Islet precursor cell (in vitro differentiated cells): ENCODE data around the gene DUSP8.
"Not testable (repeated sequence)": the region's sequence is repeated elsewhere in the genome, so short reads cannot be mapped to it uniquely, and the experiment has no call there.

Source experiments
- DNase-seq: peaks from one replicate; pipeline ENCODE4 v3.0.0-alpha.2; 2018

DUSP8 gene

DNA sequence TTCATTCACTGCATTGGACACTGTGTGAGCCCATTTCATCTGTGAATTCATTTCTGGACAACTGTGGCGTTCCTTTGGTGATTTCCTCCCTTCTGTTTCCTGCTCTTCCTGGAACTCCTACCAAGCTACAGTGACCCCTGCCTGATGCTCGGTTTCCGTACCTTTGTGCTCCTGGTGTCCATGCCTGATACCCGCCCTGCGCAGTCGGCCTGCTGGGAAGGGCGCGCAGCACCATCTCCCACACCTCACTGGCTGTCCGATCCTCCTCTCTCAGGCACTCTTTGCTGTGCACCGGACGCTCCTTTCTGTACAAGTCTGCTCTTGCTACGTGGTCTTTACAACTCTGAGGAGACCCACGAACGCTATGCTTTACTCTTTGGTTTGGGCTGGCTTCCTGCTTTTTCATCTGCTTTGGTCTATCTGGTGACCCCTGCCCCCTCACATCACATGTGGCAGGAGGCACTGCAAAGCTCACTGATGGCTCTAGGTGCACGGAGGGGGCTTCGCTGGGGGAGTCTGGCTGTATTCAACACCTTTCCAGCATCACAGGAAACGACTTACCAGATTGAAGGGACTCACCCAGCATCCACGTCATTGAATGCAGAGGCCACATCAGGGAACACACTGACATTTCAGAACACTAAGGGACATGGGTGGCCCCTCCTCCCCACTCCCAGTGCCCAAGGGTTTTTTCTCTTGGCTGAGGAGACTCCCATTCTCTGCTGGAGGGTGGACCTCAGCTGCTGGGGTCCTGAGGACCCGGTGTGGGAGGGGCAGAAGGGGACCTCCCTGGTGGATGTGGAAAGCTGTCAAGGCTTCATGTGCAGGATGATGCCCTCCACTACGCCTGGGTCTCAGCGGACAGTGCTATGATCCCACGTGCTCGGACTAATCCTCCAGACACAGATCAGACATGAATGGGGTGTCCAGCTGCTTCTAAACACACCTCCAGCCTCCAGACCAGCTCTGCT lies 58.5 kb downstream of the DUSP8 start:
- DNase-seq: no peak

DNA sequence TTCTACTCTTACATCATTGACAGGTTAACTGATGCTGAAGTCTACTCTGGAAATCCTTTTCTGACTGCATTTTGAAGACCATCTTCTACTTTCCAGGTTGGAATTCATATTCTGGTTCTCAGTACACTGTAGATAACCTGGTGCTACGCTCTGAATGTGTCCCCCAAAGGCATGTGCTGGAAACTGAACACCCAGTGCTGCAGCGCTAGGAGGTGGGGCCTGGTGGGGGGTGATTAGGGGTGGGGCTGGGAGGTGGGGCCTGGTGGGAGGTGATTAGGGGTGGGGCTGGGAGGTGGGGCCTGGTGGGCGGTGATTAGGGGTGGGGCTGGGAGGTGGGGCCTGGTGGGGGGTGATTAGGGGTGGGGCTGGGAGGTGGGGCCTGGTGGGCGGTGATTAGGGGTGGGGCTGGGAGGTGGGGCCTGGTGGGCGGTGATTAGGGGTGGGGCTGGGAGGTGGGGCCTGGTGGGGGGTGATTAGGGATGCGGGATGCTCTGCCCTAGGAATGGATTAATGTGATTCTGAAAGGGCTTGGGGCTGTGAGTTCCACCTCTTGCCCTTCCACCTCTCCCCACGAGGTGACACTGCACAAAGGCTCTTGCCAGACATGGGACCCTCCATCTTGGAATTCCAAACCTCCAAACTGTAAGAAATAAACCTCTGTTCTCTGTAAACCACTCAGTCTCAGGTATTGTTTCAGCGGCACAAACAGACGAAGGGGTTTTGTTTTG lies 59.4 kb downstream of the DUSP8 start:
- not testable (repeated sequence) for DNase-seq

DNA sequence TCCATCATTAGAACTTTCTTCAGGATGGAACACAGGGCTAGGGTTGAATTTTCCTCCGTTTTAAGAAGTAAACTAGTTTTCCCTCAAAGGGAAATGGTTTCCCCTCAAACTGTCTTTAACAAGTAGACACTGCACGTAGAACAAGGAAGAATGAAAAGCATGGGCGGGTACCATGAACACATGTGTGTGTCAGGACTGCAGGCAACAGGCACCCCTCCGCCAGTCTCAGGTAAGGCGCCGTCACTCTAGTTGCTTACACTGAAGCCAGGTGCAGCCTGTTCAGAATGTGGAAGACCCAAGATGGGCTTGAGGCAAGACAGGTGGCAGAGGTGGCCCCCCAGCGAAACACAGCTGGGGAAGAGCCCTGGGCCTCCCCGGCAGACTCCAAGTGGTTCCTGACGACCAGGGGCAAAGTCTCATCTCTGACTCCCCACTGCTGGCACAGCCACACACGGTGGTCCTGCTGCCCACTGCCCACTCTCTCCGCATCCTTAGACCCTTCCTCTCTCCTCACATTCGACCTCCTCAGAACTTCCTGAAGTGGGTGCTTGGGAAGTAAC lies 60.1 kb downstream of the DUSP8 start:
- DNase-seq: no peak

DNA sequence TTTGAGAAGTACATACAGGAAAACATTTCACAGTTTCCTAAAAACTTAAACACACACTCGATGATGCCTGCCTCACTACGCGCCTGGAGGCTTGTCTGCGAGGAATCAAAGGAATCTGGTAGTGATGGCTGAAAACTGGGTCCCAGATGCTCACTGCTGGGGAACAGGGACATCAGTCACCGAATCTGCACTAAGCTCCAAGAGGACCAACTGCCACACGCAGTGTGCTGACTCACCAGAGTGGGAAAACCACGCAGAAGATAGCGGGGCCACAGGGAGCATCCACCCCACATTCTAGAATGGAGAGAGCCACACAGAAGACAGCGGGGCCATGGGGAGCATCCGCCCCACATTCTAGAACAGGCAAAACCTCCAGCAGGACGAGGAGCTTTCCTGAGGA lies 61.1 kb downstream of the DUSP8 start:
- no peak for DNase-seq

DNA sequence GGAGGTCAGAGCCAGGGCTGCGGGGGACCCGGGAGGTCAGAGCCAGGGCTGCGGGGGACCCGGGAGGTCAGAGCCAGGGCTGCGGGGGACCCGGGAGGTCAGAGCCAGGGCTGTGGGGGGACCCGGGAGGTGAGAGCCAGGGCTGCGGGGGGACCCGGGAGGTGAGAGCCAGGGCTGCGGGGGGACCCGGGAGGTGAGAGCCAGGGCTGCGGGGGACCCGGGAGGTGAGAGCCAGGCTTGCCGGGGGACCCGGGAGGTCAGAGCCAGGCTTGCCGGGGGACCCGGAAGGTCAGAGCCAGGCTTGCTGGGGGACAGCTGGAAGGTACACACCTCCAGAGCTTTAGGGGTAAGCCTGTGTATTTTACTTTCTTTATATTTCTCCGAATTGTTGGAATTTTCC lies 61.7 kb downstream of the DUSP8 start:
- not testable (repeated sequence) for DNase-seq

DNA sequence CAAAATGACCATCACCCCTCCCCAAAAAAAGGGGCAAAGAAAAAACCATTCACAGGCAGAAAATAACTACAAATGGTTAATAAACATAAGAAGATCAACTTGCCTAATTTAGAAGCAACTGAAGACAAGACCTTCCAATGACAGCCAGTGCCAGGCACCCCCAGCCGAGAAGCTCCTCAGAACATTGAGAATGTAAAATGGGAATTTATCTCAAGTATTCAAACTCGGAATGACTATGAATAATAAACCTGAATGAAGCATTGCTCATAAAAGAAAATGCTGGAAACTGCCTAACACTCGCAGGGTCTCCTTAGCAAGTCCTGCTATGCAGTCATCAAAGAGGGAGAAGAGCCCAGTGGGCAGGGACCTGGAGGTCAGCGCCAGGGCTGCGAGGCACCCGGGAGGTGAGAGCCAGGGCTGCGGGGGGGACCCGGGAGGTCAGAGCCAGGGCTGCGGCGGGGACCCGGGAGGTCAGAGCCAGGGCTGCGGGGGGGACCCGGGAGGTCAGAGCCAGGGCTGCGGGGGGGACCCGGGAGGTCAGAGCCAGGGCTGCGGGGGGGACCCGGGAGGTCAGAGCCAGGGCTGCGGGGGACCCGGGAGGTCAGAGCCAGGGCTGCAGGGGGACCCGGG lies 62.3 kb downstream of the DUSP8 start:
- no peak for DNase-seq

DNA sequence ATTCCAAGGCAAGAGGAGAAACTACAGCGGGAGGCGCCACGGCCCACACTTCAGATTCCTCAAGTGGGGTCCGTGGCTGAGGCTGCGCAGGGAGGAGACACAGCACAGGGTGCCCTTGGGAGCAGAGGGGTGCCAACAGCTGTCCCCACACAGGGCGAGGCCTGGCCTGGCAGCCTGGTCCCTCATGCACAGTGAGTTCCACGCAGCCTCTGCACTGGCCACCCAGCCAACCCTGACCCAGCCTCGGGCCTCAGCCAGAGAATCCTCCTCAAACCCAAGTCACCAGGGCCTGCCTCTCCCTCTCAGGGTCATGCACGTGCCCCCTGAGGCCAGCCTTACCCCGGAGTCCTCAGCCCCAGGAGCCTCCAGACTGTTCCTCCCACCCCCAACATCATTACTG lies 63.1 kb downstream of the DUSP8 start:
- no peak for DNase-seq

DNA sequence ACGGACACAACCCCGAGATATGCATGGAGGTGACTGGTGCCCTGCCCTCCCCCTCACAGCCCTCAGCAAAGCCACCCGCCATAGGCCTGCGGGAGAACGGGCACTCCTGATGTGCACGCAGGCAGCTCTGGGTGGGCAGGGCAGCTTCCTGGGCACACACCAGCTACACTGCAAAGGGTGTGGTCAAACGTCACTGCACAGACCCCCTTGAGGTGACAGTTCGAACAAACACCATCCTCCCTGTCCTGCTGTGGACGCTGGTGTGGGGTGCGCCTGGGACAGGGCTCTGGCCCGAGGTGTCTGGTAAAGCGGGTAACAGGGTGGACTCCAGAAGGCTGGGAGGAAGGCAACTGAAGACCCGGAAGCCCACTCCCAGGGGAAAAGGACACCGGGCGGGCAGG lies 63.6 kb downstream of the DUSP8 start:
- DNase-seq: no peak

DNA sequence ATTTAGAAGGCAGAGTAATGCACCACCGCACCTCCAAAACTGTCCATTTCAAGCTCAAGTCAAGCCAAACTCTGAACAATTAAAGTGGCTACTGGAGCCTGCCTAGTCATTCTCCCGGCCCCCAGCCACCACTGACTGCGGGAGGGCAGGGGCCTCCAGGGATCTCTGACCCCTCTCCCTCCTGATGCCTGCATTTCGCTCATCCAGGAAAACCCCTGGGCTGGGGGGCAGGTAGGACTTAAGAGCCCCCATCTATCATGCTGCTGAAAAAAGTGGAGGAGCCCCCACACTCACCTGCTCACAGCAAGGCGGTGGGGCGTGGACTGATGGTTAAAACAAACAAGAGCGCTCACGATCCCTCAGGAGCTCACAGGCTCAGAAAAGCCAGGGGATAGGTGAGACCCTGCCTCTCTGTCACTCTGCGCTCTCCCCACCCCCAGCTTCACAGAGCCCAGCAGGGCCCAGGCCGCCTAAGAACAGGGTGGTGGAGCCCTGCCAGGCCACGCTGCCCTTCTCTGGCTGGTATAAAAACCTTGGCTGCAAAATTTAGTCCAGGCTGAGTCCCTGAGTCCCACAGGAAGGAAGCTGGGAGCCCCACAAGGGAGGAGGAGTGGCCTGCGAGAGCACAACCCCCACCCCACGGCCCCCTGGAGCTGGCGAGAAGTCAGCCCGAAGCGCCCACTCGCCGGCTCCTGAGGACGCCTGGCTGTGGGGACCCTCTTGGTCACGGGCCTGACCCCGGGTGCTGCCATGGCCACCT lies 64.5 kb downstream of the DUSP8 start:
- no peak for DNase-seq

DNA sequence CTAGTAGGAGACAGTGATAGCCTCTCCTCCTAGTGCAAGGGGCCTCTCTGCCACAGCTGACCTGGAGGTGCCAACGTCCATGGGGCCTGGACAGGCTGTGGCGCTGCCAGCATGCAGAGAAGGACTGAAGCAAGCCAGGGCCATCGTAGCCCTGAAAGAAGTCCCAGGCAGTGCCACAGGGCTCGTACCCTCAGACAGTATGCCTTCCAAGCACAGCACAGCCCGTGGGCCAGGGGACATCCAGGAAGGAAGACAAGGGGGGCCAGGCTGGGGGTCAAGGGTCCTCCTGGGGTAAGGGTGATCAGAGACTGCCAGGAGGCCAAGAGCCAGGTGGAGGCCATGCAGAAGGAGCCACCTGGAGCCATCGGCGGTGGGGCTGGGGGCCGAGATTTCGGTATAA lies 65.1 kb downstream of the DUSP8 start:
- DNase-seq: no peak

DNA sequence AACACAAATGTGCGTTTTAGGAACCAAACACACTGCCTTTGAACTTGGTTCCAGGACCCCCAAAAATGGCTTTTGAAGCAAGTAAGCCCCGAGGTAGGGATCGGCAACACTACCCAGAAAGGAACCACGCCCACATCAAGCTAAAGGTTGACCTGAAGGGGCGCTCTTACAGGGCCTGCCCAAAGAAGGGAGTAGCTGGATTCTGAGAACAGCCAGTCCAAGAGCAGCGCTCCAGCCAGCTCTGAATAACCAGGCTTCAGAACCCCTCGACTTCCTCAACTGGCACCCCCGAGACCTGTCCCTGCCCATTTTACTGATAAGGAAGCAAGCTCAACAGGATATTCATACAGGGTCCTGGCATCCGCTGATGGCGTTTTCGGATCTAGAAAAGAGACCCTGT lies 66.6 kb downstream of the DUSP8 start:
- DNase-seq: no peak

DNA sequence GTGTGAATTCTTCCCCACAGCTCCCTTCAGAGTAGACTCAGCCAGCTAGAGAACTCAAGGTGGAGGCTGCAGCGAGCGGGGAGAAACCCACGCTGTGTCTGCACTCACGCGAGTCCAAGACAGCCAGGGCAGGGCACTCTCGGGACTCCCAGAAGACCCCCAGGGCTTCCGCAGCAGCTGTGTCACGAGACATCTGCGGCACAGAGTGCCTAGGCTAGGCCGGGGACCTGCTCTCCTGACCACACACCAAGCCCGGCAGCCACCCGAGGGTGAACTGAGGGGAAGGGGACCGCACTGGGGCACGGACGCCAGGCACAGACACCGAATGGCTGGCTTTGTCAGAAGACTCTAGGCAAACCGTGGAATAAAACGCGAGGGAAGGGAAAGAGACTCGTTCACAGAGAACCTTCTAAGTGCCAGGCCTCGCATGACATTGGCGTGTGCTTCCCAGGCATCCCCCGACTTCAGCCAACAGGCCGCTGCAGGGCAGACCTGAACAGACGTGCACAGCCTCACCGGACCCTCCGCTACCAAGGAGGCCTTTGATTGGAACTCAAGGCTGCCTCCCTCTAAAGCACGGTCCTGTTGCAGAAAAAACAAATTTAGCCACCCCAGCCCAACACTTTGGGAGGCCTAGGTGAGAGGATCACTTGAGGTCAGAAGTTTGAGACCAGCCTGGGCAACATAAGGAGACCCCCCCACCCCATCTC lies 67.3 kb downstream of the DUSP8 start:
- no peak for DNase-seq

DNA sequence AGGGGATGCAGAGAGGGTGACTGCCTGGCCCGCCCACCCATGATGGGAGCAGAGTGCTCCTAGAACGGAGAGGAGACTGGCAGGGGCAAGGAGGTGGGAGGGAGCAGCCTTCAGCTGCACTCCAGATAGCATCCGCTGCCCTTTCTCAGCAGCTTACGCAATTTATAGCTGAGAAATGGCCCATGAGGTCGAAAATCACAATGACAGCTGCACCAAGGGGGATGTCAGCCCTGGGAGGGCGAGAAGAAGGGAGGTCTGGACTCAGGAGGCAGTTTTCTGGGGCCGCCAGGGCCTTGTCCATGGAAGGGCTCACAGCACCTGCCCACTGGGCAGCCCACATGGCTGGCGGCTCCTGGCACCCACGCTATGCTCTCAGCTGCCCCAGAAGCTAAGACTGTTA lies 67.9 kb downstream of the DUSP8 start:
- no peak for DNase-seq
